Measurements from ENCODE around the gene TADA2B.
"Not testable (repeated sequence)": the region's sequence is repeated elsewhere in the genome, so short reads cannot be mapped to it uniquely, and the experiment has no call there.

Gene TADA2B

GRCh38 chr4:7083597-7084563, 40.7 kb downstream of the TADA2B start:
- DNase-seq = no peak

- DNase-seq = not testable (repeated sequence)
Observed at GRCh38 chr4:7084564-7084961, 41.4 kb downstream of the TADA2B start.

- no peak for DNase-seq
Observed at GRCh38 chr4:7086384-7086783, 43.2 kb downstream of the TADA2B start.

- DNase-seq = no peak
Observed at GRCh38 chr4:7087036-7087435, 43.9 kb downstream of the TADA2B start.

- DNase-seq = no peak
Observed at GRCh38 chr4:7089213-7089986, 46.2 kb downstream of the TADA2B start.

- no peak for DNase-seq
Observed at GRCh38 chr4:7092026-7092425, 48.9 kb downstream of the TADA2B start.

GRCh38 chr4:7094916-7095315, 51.7 kb downstream of the TADA2B start:
- no peak for DNase-seq

- DNase-seq = no peak
Observed at GRCh38 chr4:7095611-7096155, 52.5 kb downstream of the TADA2B start.

GRCh38 chr4:7096236-7096635, 53.1 kb downstream of the TADA2B start:
- no peak for DNase-seq

- peak; percentile 62 for DNase-seq
Observed at GRCh38 chr4:7101692-7102515, 58.7 kb downstream of the TADA2B start.

GRCh38 chr4:7102516-7102909, 59.3 kb downstream of the TADA2B start:
- not testable (repeated sequence) for DNase-seq

GRCh38 chr4:7103031-7103606, 59.9 kb downstream of the TADA2B start:
- peak; percentile 80 for DNase-seq

- DNase-seq = no peak
Observed at GRCh38 chr4:7103607-7104365, 60.6 kb downstream of the TADA2B start.

- no peak for DNase-seq
Observed at GRCh38 chr4:7104366-7105031, 61.3 kb downstream of the TADA2B start.

GRCh38 chr4:7105276-7105675, 62.1 kb downstream of the TADA2B start:
- no peak for DNase-seq

- DNase-seq = no peak
Observed at GRCh38 chr4:7107166-7107905, 64.2 kb downstream of the TADA2B start.

All from stimulated activated CD4-positive, alpha-beta T cell treated with anti-CD3 and anti-CD28 coated beads, Interleukin-4, amount 100 ng/mL, for 24 hours (primary cell).